Naive thymus-derived CD4-positive, alpha-beta T cell (primary cell): ENCODE measurements around the gene PRIM2. TPM values are rescaled to one million over a fixed set of nuclear protein-coding genes. Genes with fewer than 3 reads are reported as not detected.
"Not testable (repeated sequence)": the region's sequence is repeated elsewhere in the genome, so short reads cannot be mapped to it uniquely, and the experiment has no call there.

Experiments used
- ATAC-seq: fragments of 150-1000 bp; cut with Tn5 transposase; 2 replicates; pipeline ENCODE4 v1.10.0; 2021; ENCODE audit warnings: mild to moderate bottlenecking, moderate library complexity
- CTCF ChIA-PET: fragments of 350-600 bp; sonication (Branson Sonifier 250); formaldehyde crosslinking; loops from one replicate; lab custom pipeline; 2021; ENCODE audit warnings: antibody characterized with exemption; lab: Charles Lee
- POLR2A ChIA-PET: fragments of 350-600 bp; sonication (Branson Sonifier 250); formaldehyde crosslinking; loops from one replicate; lab custom pipeline; 2021; ENCODE audit warnings: antibody characterized with exemption, inconsistent platforms; lab: Charles Lee
- DNase-seq, 9 donors: peaks; one replicate each; pipeline versions ENCODE4 v3.0.0 to v3.0.0-alpha.2; 2020 to 2022; ENCODE audit warnings: mixed read lengths in 1 of 9
- H3K27ac ChIP-seq: one replicate; pipeline ENCODE4 v1.7.0; 2013; ENCODE audit warnings: mild to moderate bottlenecking, low read depth, low read length, moderate library complexity
- H3K27me3 ChIP-seq, 2 donors: one replicate each; pipeline ENCODE4 v1.7.0; 2013; ENCODE audit warnings: low read length in 2 of 2, mild to moderate bottlenecking in 2 of 2, moderate library complexity in 2 of 2; ENCODE audit not compliant: control insufficient read depth in 2 of 2, insufficient read depth in 2 of 2
- H3K36me3 ChIP-seq, 3 experiments: 1 replicate in 2 of 3; 2 replicates in 1 of 3; pipeline ENCODE4 v1.7.0; 2013; ENCODE audit warnings: low read length in 3 of 3, mild to moderate bottlenecking in 3 of 3, moderate library complexity in 1 of 3; ENCODE audit not compliant: insufficient read depth in 3 of 3, control insufficient read depth in 2 of 3
- H3K4me1 ChIP-seq, 2 donors: one replicate each; pipeline ENCODE4 v1.7.0; 2013; ENCODE audit warnings: low read length in 2 of 2, mild to moderate bottlenecking in 2 of 2, moderate library complexity in 1 of 2; ENCODE audit not compliant: control insufficient read depth in 2 of 2, insufficient read depth in 2 of 2
- H3K4me3 ChIP-seq: 2 replicates; pipeline ENCODE4 v1.7.0; 2013; ENCODE audit warnings: mild to moderate bottlenecking, low read length
- H3K9me3 ChIP-seq, 3 experiments: 1 replicate in 2 of 3; 2 replicates in 1 of 3; pipeline ENCODE4 v1.7.0; 2013; ENCODE audit warnings: low read length in 3 of 3; ENCODE audit not compliant: control insufficient read depth in 2 of 3
- H3K27ac Mint-ChIP-seq, 9 donors: one replicate each; pipeline ENCODE4 v1.8.0; 2020 to 2022; ENCODE audit warnings: mixed read lengths in 9 of 9, mild to moderate bottlenecking in 8 of 9, moderate library complexity in 5 of 9, inconsistent platforms in 2 of 9
- H3K27me3 Mint-ChIP-seq, 5 donors: one replicate each; pipeline ENCODE4 v1.8.0; 2021 to 2022; ENCODE audit warnings: mixed read lengths in 5 of 5, mild to moderate bottlenecking in 1 of 5
- H3K36me3 Mint-ChIP-seq, 5 donors: one replicate each; pipeline ENCODE4 v1.8.0; 2020 to 2022; ENCODE audit warnings: mixed read lengths in 5 of 5, mild to moderate bottlenecking in 3 of 5, inconsistent platforms in 1 of 5
- H3K4me1 Mint-ChIP-seq, 7 donors: one replicate each; pipeline ENCODE4 v1.8.0; 2020 to 2022; ENCODE audit warnings: mixed read lengths in 7 of 7, mild to moderate bottlenecking in 3 of 7, inconsistent platforms in 1 of 7
- H3K4me3 Mint-ChIP-seq, 10 donors: one replicate each; pipeline ENCODE4 v1.8.0; 2020 to 2022; ENCODE audit warnings: mild to moderate bottlenecking in 10 of 10, mixed read lengths in 10 of 10, moderate library complexity in 6 of 10, inconsistent platforms in 2 of 10
- H3K9me3 Mint-ChIP-seq, 11 donors: one replicate each; pipeline ENCODE4 v1.8.0; 2020 to 2022; ENCODE audit warnings: mixed read lengths in 11 of 11, mild to moderate bottlenecking in 4 of 11, inconsistent platforms in 1 of 11, moderate library complexity in 1 of 11
- intact Hi-C, 2 donors: fragments of 100-400 bp; cut with micrococcal nuclease; formaldehyde crosslinking; loops; one replicate each; pipeline ENCODE4 v1.15.1; 2023
- polyA plus RNA-seq, 2 donors: library from polyadenylated mRNA; unstranded; fragments of 300-500 nt; fragmentation: Illumina TruSeq; gene quantifications; one replicate each; pipeline ENCODE4 v1.2.3, GENCODE V29; 2021
- total RNA-seq, 6 experiments: library from RNA in 5 of 6; stranded (reverse) in 5 of 6; gene quantifications; 1 replicate in 5 of 6; 2 replicates in 1 of 6; pipeline ENCODE4 v1.2.3 and lab custom pipeline; 2021 to 2026

PRIM2 gene
- total and polyA plus RNA-seq, 7 experiments from 2014 or later: 7.2 to 33.2 (median 11.9) TPM

DNA sequence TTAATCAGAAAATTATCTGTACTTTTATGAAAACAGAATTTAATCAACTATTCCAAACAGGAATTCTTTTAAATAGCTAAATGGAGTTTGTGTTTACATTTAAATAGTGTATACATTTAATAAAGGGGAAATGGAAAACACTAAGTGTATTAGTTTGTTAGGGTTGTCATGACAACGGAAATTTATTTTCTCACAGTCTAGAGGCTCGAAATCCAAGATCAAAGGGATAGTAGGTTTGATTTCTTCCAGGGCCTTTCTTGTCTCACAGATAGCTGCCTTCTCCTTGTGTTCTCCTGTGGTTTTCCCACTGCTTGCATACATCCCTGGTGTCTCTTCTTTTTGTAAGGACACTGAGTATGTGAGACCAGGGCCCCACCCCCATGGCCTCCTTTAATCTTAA lies 215.2 kb downstream of the PRIM2 start:
- H3K4me1 ChIP-seq, ATAC-seq, H3K27me3 ChIP-seq, DNase-seq, H3K4me3 Mint-ChIP-seq, H3K27me3 Mint-ChIP-seq, H3K9me3 Mint-ChIP-seq, H3K27ac Mint-ChIP-seq, POLR2A ChIA-PET, CTCF ChIA-PET, H3K4me1 Mint-ChIP-seq, H3K27ac ChIP-seq, H3K36me3 ChIP-seq, H3K9me3 ChIP-seq, H3K4me3 ChIP-seq, intact Hi-C loops: not testable (repeated sequence)
- peaks cover 0 to 16% (median 1%) of the 10 kb centered on the region in 5 donors for H3K36me3 Mint-ChIP-seq

GRCh38 chr6:57535121-57535520 lies 217.7 kb downstream of the PRIM2 start:
- H3K9me3 Mint-ChIP-seq, DNase-seq, H3K4me3 ChIP-seq, H3K4me1 Mint-ChIP-seq, CTCF ChIA-PET, H3K9me3 ChIP-seq, H3K4me1 ChIP-seq, H3K4me3 Mint-ChIP-seq, intact Hi-C loops, H3K27me3 Mint-ChIP-seq, ATAC-seq, H3K36me3 ChIP-seq, H3K27me3 ChIP-seq, POLR2A ChIA-PET, H3K27ac ChIP-seq, H3K27ac Mint-ChIP-seq: not testable (repeated sequence)
- H3K36me3 Mint-ChIP-seq: peaks cover 1 to 22% (median 6%) of the 10 kb centered on the region in 5 donors

GRCh38 chr6:57535994-57536393 lies 218.6 kb downstream of the PRIM2 start:
- DNase-seq, H3K36me3 ChIP-seq, intact Hi-C loops, H3K4me3 ChIP-seq, ATAC-seq, H3K27me3 ChIP-seq, POLR2A ChIA-PET, H3K4me1 ChIP-seq, H3K4me1 Mint-ChIP-seq, H3K27me3 Mint-ChIP-seq, H3K9me3 ChIP-seq, H3K27ac ChIP-seq, H3K9me3 Mint-ChIP-seq, H3K27ac Mint-ChIP-seq, H3K4me3 Mint-ChIP-seq: not testable (repeated sequence)
- H3K36me3 Mint-ChIP-seq: peaks cover 4 to 23% (median 8%) of the 10 kb centered on the region in 5 donors
- CTCF ChIA-PET: interaction anchor here (0.7 kb wide), 1 partner anchor 513 kb away, joined by 4 read pairs; no protein-coding TSS in a partner anchor

DNA sequence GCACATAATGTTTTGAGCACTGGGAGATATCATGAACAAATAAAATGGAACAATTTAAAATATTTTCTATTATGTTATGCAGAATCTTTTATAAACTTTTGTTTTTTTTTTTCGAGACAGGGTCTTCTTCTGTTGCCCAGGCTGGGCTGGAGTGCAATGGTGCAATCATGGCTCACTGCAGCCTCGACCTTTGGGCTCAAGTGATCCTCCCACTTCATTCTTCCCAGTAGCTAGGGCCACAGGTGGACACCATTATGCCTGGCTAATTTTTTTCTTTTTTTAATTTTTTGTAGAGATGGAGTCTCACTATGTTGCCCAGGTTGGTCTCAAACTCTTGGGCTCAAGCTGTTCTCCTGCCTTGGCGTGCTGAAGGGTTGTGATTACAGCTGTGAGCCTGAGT lies 220.5 kb downstream of the PRIM2 start:
- intact Hi-C loops, CTCF ChIA-PET, DNase-seq, H3K4me3 ChIP-seq, H3K4me3 Mint-ChIP-seq, ATAC-seq, H3K27me3 Mint-ChIP-seq, H3K27ac ChIP-seq, H3K27ac Mint-ChIP-seq, POLR2A ChIA-PET, H3K4me1 ChIP-seq, H3K9me3 Mint-ChIP-seq, H3K36me3 ChIP-seq, H3K27me3 ChIP-seq, H3K9me3 ChIP-seq, H3K4me1 Mint-ChIP-seq: not testable (repeated sequence)
- peaks cover 4 to 23% (median 9%) of the 10 kb centered on the region in 5 donors for H3K36me3 Mint-ChIP-seq

- ATAC-seq: not testable (repeated sequence)
Observed at GRCh38 chr6:57551961-57552360, 234.5 kb downstream of the PRIM2 start.

GRCh38 chr6:57557855-57558254 lies 240.4 kb downstream of the PRIM2 start:
- DNase-seq, H3K4me3 Mint-ChIP-seq, H3K4me3 ChIP-seq, CTCF ChIA-PET, H3K27ac Mint-ChIP-seq, H3K36me3 ChIP-seq, H3K27me3 Mint-ChIP-seq, H3K9me3 ChIP-seq, H3K27ac ChIP-seq, H3K27me3 ChIP-seq, H3K9me3 Mint-ChIP-seq, H3K4me1 ChIP-seq, intact Hi-C loops, ATAC-seq, POLR2A ChIA-PET, H3K4me1 Mint-ChIP-seq: not testable (repeated sequence)
- peaks cover 0 to 13% (median 2%) of the 10 kb centered on the region in 5 donors for H3K36me3 Mint-ChIP-seq

More at GRCh38 chr6:57551961-57552360, 234.5 kb downstream of the PRIM2 start:
- H3K36me3 Mint-ChIP-seq: peaks cover 0 to 16% (median 4%) of the 10 kb centered on the region in 5 donors
- H3K9me3 ChIP-seq, POLR2A ChIA-PET, CTCF ChIA-PET, H3K27me3 ChIP-seq, H3K4me3 Mint-ChIP-seq, intact Hi-C loops, H3K27ac Mint-ChIP-seq, H3K9me3 Mint-ChIP-seq, H3K27me3 Mint-ChIP-seq, H3K4me1 ChIP-seq, DNase-seq, H3K4me3 ChIP-seq, H3K4me1 Mint-ChIP-seq, H3K27ac ChIP-seq, H3K36me3 ChIP-seq: not testable (repeated sequence)

- H3K27me3 ChIP-seq, H3K9me3 ChIP-seq, ATAC-seq, H3K4me1 Mint-ChIP-seq, H3K9me3 Mint-ChIP-seq, H3K4me3 Mint-ChIP-seq, POLR2A ChIA-PET, H3K4me1 ChIP-seq, H3K4me3 ChIP-seq, CTCF ChIA-PET, intact Hi-C loops, DNase-seq, H3K27ac Mint-ChIP-seq, H3K27me3 Mint-ChIP-seq, H3K27ac ChIP-seq, H3K36me3 ChIP-seq: not testable (repeated sequence)
- peaks cover 0 to 13% (median 2%) of the 10 kb centered on the region in 5 donors for H3K36me3 Mint-ChIP-seq
Observed at GRCh38 chr6:57559170-57559569, 241.7 kb downstream of the PRIM2 start.
